H1 (cell line): Measurements from ENCODE around the gene ENTPD5. TPM values are rescaled to one million over a fixed set of nuclear protein-coding genes. Genes with fewer than 3 reads are reported as not detected.

ENCODE experiments used
- ASH2L ChIP-seq: fragments of 200-600, 300-600 bp; sonication (generic); IDR thresholded peaks from one replicate; pipeline ENCODE4 v1.7.1; 2017; ENCODE audit warnings: low read length
- BCL11A ChIP-seq, 2 experiments: IDR thresholded peaks; one replicate each; pipeline ENCODE4 v1.6.1; 2011; ENCODE audit warnings: low read depth in 2 of 2, low read length in 2 of 2, mild to moderate bottlenecking in 2 of 2
- BRCA1 ChIP-seq: IDR thresholded peaks from 2 replicates; pipeline ENCODE4 v1.6.1; 2012; ENCODE audit warnings: low read depth, low read length, improper control_type of control experiment
- CBX8 ChIP-seq: fragments of 300-800, 300-1000 bp; sonication (generic); IDR thresholded peaks from 2 replicates; pipeline ENCODE4 v1.7.1; 2016; ENCODE audit warnings: low read depth, low read length, borderline replicate concordance
- CHD2 ChIP-seq: IDR thresholded peaks from 2 replicates; pipeline ENCODE4 v1.6.1; 2012; ENCODE audit warnings: low read length, improper control_type of control experiment
- HDAC2 ChIP-seq, 2 experiments: fragments of 300-600 bp in 1 of 2; sonication (generic) in 1 of 2; IDR thresholded peaks; 2 replicates each; pipeline ENCODE4 v1.6.1; 2011 to 2012; ENCODE audit warnings: low read depth in 2 of 2, low read length in 2 of 2, mild to moderate bottlenecking in 2 of 2, moderate library complexity in 2 of 2, borderline replicate concordance in 1 of 2, inconsistent platforms in 1 of 2
- HDAC6 ChIP-seq: IDR thresholded peaks from one replicate; pipeline ENCODE4 v1.7.1; 2012; ENCODE audit warnings: low read depth, mild to moderate bottlenecking, inconsistent platforms, low read length, moderate library complexity
- JUND ChIP-seq: IDR thresholded peaks from 2 replicates; pipeline ENCODE4 v1.6.1; 2011; ENCODE audit warnings: mild to moderate bottlenecking, improper control_type of control experiment, low read length
- KDM4A ChIP-seq: IDR thresholded peaks from one replicate; pipeline ENCODE4 v1.7.1; 2012; ENCODE audit warnings: low read depth, mild to moderate bottlenecking, moderate library complexity, low read length, inconsistent platforms; ENCODE audit not compliant: severe bottlenecking
- MAFK ChIP-seq: IDR thresholded peaks from 2 replicates; pipeline ENCODE4 v1.6.1; 2012; ENCODE audit warnings: low read depth, mild to moderate bottlenecking, improper control_type of control experiment, low read length
- POLR2AphosphoS5 ChIP-seq: IDR thresholded peaks from 2 replicates; pipeline ENCODE4 v1.6.1; 2011; ENCODE audit warnings: low read depth, low read length
- RAD21 ChIP-seq, 2 experiments: IDR thresholded peaks in 1 of 2; conservative IDR thresholded peaks in 1 of 2; 2 replicates each; pipeline ENCODE4 v1.6.1; 2011; ENCODE audit warnings: low read depth in 2 of 2, low read length in 2 of 2, improper control_type of control experiment in 1 of 2, inconsistent platforms in 1 of 2, mild to moderate bottlenecking in 1 of 2, moderate library complexity in 1 of 2
- SIN3A ChIP-seq, 2 experiments: IDR thresholded peaks in 1 of 2; conservative IDR thresholded peaks in 1 of 2; 2 replicates each; pipeline ENCODE4 v1.6.1; 2011 to 2012; ENCODE audit warnings: low read length in 2 of 2, improper control_type of control experiment in 1 of 2, low read depth in 1 of 2, mild to moderate bottlenecking in 1 of 2
- SIX5 ChIP-seq: IDR thresholded peaks from 2 replicates; pipeline ENCODE4 v1.6.1; 2011; ENCODE audit warnings: mild to moderate bottlenecking, low read depth, low read length
- TBP ChIP-seq: IDR thresholded peaks from 2 replicates; pipeline ENCODE4 v1.6.1; 2011; ENCODE audit warnings: low read depth, low read length, improper control_type of control experiment
- TCF12 ChIP-seq: IDR thresholded peaks from 2 replicates; pipeline ENCODE4 v1.6.1; 2011; ENCODE audit warnings: low read depth, mild to moderate bottlenecking, low read length
- TEAD4 ChIP-seq: IDR thresholded peaks from 2 replicates; pipeline ENCODE4 v1.6.1; 2012; ENCODE audit warnings: low read depth, low read length, inconsistent platforms, mixed read lengths
- polyA plus RNA-seq, 7 experiments: library from polyadenylated mRNA; depleted of rRNA in 3 of 7; stranded (reverse) in 5 of 7; unstranded in 2 of 7; fragments of >200 nt in 5 of 7; fragments of 200-250 nt in 2 of 7; gene quantifications; 1 replicate in 5 of 7; 2 replicates in 1 of 7; 4 replicates in 1 of 7; pipeline versions ENCODE4 v1.2.1 to v1.2.3, GENCODE V29; 2011 to 2013; ENCODE audit warnings: missing spikeins in 2 of 7, mixed read lengths in 2 of 7
- total RNA-seq: library from RNA; stranded (reverse); fragmentation: NEBNext Ultra II Directional; extraction: Animal tissue kit (Norgen Biotek cat#: 25700); gene quantifications from 2 replicates; pipeline ENCODE4 v1.2.1, GENCODE V29; 2021
- TF ChIP-seq, protein P1 (sequence below): IDR thresholded peaks from 2 replicates; pipeline ENCODE4 v1.6.1; 2011; ENCODE audit warnings: low read depth, mild to moderate bottlenecking, low read length; ENCODE audit not compliant: insufficient read depth
- TF ChIP-seq, protein P2 (sequence below), 3 experiments: IDR thresholded peaks; 1 replicate in 2 of 3; 2 replicates in 1 of 3; pipeline versions ENCODE4 v1.5.1 to v1.6.1; 2011; ENCODE audit warnings: low read length in 3 of 3, mild to moderate bottlenecking in 3 of 3, inconsistent platforms in 2 of 3, low read depth in 1 of 3, moderate library complexity in 1 of 3; ENCODE audit not compliant: insufficient read depth in 1 of 3; ENCODE audit errors: control extremely low read depth in 1 of 3

The ENTPD5 gene
- total and polyA plus RNA-seq, 2 of the 8 experiments (the other 6 are each of a cell fraction or from before 2014, with no cell fraction given): 5.0 to 6.5 TPM

DNA sequence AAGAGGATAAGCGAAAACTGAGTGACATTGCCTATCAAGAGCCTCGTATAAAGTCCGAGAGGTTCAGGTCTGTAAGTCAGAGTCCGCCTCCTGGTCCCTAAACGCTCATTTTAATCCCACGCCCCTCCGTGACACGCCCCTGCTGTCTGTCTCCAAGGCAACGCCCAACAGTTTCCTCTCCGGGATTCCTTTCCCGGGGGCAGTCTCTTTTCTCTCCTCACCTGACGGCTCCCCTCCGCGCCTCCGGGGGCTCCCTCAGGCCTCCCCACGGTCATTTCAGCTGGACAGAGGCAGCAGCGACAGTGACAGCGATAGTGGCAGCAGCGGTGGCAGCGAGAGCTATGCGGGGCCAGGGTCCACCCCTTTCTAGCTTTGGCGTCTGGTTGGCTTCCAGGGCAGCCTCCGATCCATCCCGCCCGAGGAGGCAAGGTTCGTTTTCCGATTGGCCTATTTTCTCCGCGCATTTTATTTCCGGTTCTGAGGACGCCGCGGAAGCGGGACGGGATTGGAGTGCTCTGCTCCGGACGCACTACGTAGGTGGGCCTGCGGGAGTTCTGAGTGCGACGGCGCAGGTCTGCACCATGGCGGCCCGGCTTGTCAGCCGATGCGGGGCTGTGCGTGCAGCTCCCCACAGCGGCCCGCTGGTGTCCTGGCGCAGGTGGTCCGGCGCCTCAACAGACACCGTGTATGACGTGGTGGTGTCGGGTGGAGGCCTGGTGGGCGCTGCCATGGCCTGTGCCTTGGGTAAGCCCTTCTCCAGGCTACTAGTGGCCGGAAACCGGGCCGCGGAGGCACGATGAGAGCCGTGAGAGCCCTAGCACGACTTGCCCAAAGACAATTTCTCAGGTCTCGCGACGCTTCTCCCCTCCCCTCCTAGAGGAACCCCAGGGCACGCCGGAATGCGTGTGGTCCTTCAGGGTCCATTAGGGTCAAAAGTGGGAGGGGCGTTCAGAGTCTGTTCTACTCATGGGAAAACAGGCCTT, 69.0 kb downstream of the ENTPD5 start, which contains the start of the genes COQ6 and FAM161B (continued):
- TF ChIP-seq HDAC6: no peak
- TF ChIP-seq MAFK: no peak
- TF ChIP-seq, protein P1, sequence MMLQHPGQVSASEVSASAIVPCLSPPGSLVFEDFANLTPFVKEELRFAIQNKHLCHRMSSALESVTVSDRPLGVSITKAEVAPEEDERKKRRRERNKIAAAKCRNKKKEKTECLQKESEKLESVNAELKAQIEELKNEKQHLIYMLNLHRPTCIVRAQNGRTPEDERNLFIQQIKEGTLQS: no peak
- TF ChIP-seq HDAC2 (IDR thresholded peaks at IDR 0.05; ENCODE audit: borderline replicate concordance in 1 of 2, low read depth in 2 of 2, low read length in 2 of 2): peak; percentile 64 to 99; a peak in 3 of 4 replicates
- TF ChIP-seq BRCA1: peak; percentile 26; the same call in 1 of the 2 replicates
- peak; percentile 69 for TF ChIP-seq ASH2L
- TF ChIP-seq POLR2AphosphoS5: peak; percentile 81
- peak; percentile 75 for TF ChIP-seq KDM4A
- no peak for TF ChIP-seq SIX5
- TF ChIP-seq JUND: no peak
- TF ChIP-seq TEAD4: peak; percentile 71
- no peak for TF ChIP-seq CBX8
- 0 out of 2 replicates have a peak, but pooled peaks have one; percentile 70 for TF ChIP-seq CHD2
- TF ChIP-seq TCF12: 0 out of 2 replicates have a peak, but pooled peaks have one; percentile 9
- TF ChIP-seq, protein P2, sequence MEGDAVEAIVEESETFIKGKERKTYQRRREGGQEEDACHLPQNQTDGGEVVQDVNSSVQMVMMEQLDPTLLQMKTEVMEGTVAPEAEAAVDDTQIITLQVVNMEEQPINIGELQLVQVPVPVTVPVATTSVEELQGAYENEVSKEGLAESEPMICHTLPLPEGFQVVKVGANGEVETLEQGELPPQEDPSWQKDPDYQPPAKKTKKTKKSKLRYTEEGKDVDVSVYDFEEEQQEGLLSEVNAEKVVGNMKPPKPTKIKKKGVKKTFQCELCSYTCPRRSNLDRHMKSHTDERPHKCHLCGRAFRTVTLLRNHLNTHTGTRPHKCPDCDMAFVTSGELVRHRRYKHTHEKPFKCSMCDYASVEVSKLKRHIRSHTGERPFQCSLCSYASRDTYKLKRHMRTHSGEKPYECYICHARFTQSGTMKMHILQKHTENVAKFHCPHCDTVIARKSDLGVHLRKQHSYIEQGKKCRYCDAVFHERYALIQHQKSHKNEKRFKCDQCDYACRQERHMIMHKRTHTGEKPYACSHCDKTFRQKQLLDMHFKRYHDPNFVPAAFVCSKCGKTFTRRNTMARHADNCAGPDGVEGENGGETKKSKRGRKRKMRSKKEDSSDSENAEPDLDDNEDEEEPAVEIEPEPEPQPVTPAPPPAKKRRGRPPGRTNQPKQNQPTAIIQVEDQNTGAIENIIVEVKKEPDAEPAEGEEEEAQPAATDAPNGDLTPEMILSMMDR (IDR thresholded peaks at IDR 0.05; ENCODE audit: control extremely low read depth in 1 of 3, insufficient read depth in 1 of 3, low read depth in 1 of 3, low read length in 3 of 3): peak; percentile 2 to 29 (median 24); a peak in 2 of 4 replicates
- no peak for TF ChIP-seq BCL11A (IDR thresholded peaks at IDR 0.05; ENCODE audit: low read depth in 2 of 2, low read length in 2 of 2)
- 0 out of 2 replicates have a peak, but pooled peaks have one; percentile 61 for TF ChIP-seq TBP
- TF ChIP-seq RAD21 (IDR thresholded peaks at IDR 0.05 in 1 of 2, conservative IDR thresholded peaks at IDR 0.05 in 1 of 2; ENCODE audit: low read depth in 2 of 2, low read length in 2 of 2): peak; percentile 11 to 24; a peak in 2 of 4 replicates
- peak; percentile 29 to 96; a peak in 3 of 4 replicates for TF ChIP-seq SIN3A (conservative IDR thresholded peaks at IDR 0.05 in 1 of 2, IDR thresholded peaks at IDR 0.05 in 1 of 2; ENCODE audit: low read depth in 1 of 2, low read length in 2 of 2)
